Pancreas (tissue), 10 donors: ENCODE measurements around the gene FAM234A. TPM values are rescaled to one million over a fixed set of nuclear protein-coding genes. Genes with fewer than 3 reads are reported as not detected.

Experiments used
- ATAC-seq, 4 donors: fragments of 200-7000 bp; cut with Tn5 transposase; one replicate each; pipeline versions ENCODE4 v1.8.0 to v1.9.1; 2020; ENCODE audit warnings: mild to moderate bottlenecking in 4 of 4, moderate library complexity in 4 of 4
- DNase-seq, 6 donors: peaks; one replicate each; pipeline ENCODE4 v3.0.0-alpha.2; 2020
- FAIRE-seq: peaks from 2 replicates; lab custom pipeline; 2012; peaks lifted over from hg19 to GRCh38; lab: Jason Lieb, UNC
- H3K27ac ChIP-seq, 4 donors: fragments of 200-600 bp; sonication (generic); 1 replicate in 3 of 4; 2 replicates in 1 of 4; pipeline versions ENCODE4 v1.5.0 to v1.8.0; 2020
- H3K27me3 ChIP-seq, 4 donors: fragments of 200-600 bp; one replicate each; pipeline ENCODE4 v1.8.0; 2021
- H3K36me3 ChIP-seq, 3 donors: fragments of 200-600 bp; sonication (generic) in 1 of 3; one replicate each; pipeline versions ENCODE4 v1.5.0 to v1.8.0; 2020 to 2021
- H3K4me1 ChIP-seq, 3 donors: fragments of 200-600 bp; one replicate each; pipeline ENCODE4 v1.8.0; 2021
- H3K4me3 ChIP-seq, 4 donors: fragments of 200-600 bp; sonication (generic) in 2 of 4; one replicate each; pipeline versions ENCODE4 v1.5.0 to v1.8.0; 2020 to 2021
- H3K9me3 ChIP-seq, 4 donors: fragments of 200-600 bp; one replicate each; pipeline ENCODE4 v1.8.0; 2021
- CTCF ChIP-seq, 4 donors: fragments of 200-600 bp; sonication (generic) in 3 of 4; IDR thresholded peaks; one replicate each; pipeline versions ENCODE4 v1.5.0 to v1.8.0; 2021; ENCODE audit warnings: antibody characterized with exemption in 4 of 4
- WGBS, 2 donors: extraction: QIAGEN DNeasy Blood & Tissue Kit; methylation state at CpG; one replicate each; pipeline ENCODE4 v1.1.7; 2013; 5-methylcytosine and 5-hydroxymethylcytosine counted together
- intact Hi-C, 3 donors: fragments of 100-400 bp; cut with DNase I; formaldehyde crosslinking; loops; one replicate each; pipeline versions ENCODE4 v1.11.1 to v1.14.2; 2022
- polyA plus RNA-seq, 2 donors: library from polyadenylated mRNA; stranded (reverse); fragments of 200-250 nt; gene quantifications; one replicate each; pipeline ENCODE4 v1.2.3, GENCODE V29; 2013
- total RNA-seq, 6 donors: library from RNA; stranded (reverse); fragmentation: NEBNext Ultra II Directional in 4 of 6; extraction: Animal tissue kit (Norgen Biotek cat#: 25700) in 4 of 6; gene quantifications; one replicate each; pipeline versions ENCODE4 v1.2.1 to v1.2.4, GENCODE V29; 2021 to 2023
- donor health status: healthy with polysubstance abuse.
- donor health status: DM: no; HTN: no; CAD: no; lungs with moderate emphysema.
- donor health status: DM: no; HTN: no; CAD: no.
- donor health status: control.
- donor health status: control.
- donor health status: Bipolar disorder and iron deficiency.
- donor health status: DM: yes; HTN: yes; CAD: no.
- donor health status: DM: no; HTN: no; CAD: no.
- donor health status: DM: no; HTN: no; CAD: no.
- donor health status: DM: yes; HTN: yes; CAD: no.

FAM234A gene
- total and polyA plus RNA-seq, 8 donors: 34.2 to 51.2 (median 40.4) TPM

- no peak for FAIRE-seq
- intact Hi-C loops: no loop called here
- no peaks in the 10 kb centered on the region for H3K4me1 ChIP-seq
- no peak overlapping the region for H3K4me3 ChIP-seq
- H3K9me3 ChIP-seq: no peaks in the 10 kb centered on the region
- no peak overlapping the region for H3K27ac ChIP-seq
- TF ChIP-seq CTCF (IDR thresholded peaks at IDR 0.05): no peak
- no peaks in the 10 kb centered on the region for H3K27me3 ChIP-seq
- DNase-seq: peak in 1 of 6 donors; percentile 25
- H3K36me3 ChIP-seq: peaks cover 0 to 14% (median 0%) of the 10 kb centered on the region in 3 donors
- 78 to 80% methylated on average over 17 of the region's 17 CpGs for WGBS, 2 donors
- ATAC-seq: no peak
These were observed 56.9 kb downstream of the FAM234A start for GRCh38 chr16:291539-291938.

DNA sequence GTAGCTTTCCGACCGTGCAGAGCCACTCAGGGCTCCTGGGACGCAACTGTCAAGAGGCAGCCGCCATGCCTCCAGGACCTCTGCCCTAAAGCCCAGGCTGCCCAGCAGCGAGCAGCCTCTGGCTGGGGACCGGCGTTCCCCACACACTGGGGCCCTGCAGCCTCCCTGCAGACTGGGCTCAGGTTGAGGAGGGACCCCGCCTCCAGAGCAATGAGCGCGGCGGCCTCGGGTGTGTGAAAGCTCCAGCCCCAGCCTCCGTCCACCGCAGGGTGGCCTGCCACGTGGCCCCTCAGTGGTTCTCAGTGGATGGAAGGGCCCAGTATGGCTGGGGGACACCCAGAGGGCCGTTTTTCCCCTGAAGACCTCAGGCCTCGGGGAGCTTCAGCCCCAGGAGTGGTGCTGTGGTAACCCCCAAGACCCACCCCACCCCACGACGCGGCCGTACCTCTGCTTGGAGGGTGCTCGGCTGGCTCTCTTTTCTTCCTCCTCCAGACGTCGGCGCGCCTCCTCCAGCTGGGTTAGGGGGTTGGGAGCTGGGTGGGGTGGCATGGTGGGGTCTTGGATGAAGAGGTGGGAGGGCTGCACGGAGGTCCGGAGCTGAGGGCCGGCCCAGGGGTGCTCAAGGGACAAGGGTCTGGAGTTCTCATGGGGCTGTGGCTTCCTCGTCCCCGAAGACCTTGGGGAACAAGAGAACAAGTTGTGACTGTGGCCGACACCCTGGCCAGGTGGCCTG is 58.6 kb downstream of the FAM234A start:
- TF ChIP-seq CTCF (IDR thresholded peaks at IDR 0.05): no peak
- H3K27ac ChIP-seq: no peak overlapping the region
- H3K36me3 ChIP-seq: peaks cover 0 to 9% (median 0%) of the 10 kb centered on the region in 3 donors
- DNase-seq (peak in 2 of 6 donors; percentile 27 to 68), FAIRE-seq (no peak), ATAC-seq (no peak)
- no peaks in the 10 kb centered on the region for H3K4me1 ChIP-seq
- H3K4me3 ChIP-seq: no peak overlapping the region
- H3K9me3 ChIP-seq: no peaks in the 10 kb centered on the region
- no peaks in the 10 kb centered on the region for H3K27me3 ChIP-seq
- intact Hi-C loops: no loop called here
- 93 to 96% methylated on average over 28 to 32 of the region's 32 CpGs for WGBS, 2 donors

- Histone ChIP-seq H3K36me3 (peaks cover 0 to 6% (median 0%) of the 10 kb centered on the region in 3 donors), H3K4me1 (no peaks in the 10 kb centered on the region), H3K4me3 (no peak overlapping the region), H3K27me3 (no peaks in the 10 kb centered on the region), H3K9me3 (no peaks in the 10 kb centered on the region), H3K27ac (no peak overlapping the region)
- ATAC-seq (no peak), DNase-seq (peak in 1 of 6 donors; percentile 67), FAIRE-seq (no peak)
- intact Hi-C loops: no loop called here
- 93 to 97% methylated on average over 14 of the region's 14 CpGs for WGBS, 2 donors
- no peak for TF ChIP-seq CTCF (IDR thresholded peaks at IDR 0.05)
These were observed 61.7 kb downstream of the FAM234A start for GRCh38 chr16:296276-296675.

DNA sequence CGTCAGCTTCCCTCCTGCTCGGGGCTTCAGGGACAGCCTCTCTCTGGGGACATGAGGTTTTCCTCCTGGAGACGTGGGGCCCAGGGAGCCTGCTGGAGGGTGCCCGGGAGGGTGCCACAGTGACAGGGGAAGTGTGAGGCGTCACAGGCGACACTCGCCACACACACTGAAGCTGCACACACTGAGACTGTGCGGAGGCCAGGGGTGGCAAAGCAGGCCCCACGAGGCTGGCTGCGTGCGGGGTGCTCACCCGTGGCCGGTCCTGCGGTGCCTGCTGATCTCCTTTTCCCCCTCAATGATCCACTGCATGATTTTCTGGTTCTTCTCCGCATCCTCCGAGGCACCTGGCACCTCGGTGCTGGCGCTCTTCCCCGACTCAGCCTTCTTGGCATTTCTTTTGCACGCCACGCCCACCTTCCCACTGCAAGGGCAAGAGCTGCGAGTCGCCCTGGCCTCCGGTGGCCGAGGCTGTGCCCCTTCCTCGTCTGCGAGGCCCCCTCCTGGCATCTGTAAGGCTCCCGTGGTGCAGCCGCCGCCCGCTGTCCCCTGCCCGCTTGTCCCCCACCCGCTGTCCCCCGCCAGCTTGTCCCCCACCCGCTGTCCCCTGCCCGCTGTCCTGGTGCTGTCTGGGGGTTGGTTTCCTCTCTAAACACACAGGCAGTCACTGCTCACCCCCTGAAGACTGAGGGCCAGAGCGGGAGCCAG is 62.3 kb downstream of the FAM234A start:
- H3K36me3 ChIP-seq: peaks cover 0 to 6% (median 0%) of the 10 kb centered on the region in 3 donors
- no peaks in the 10 kb centered on the region for H3K27me3 ChIP-seq
- H3K4me3 ChIP-seq: no peak overlapping the region
- no peaks in the 10 kb centered on the region for H3K9me3 ChIP-seq
- no peaks in the 10 kb centered on the region for H3K4me1 ChIP-seq
- FAIRE-seq (no peak), ATAC-seq (no peak), DNase-seq (peak in 2 of 6 donors; percentile 25 to 67)
- intact Hi-C loops: no loop called here
- no peak overlapping the region for H3K27ac ChIP-seq
- no peak for TF ChIP-seq CTCF (IDR thresholded peaks at IDR 0.05)
- 91 to 93% methylated on average over 35 to 37 of the region's 37 CpGs for WGBS, 2 donors
